ENCODE results near the gene DNAJC24. TPM values are rescaled to one million over a fixed set of nuclear protein-coding genes. Genes with fewer than 3 reads are reported as not detected.

DNAJC24 gene
- total RNA-seq, 2 donors from 2014 or later = 18.7 to 20.7 TPM

GRCh38 chr11:31327417-31327816, 42.2 kb upstream of the DNAJC24 start:
- no peak overlapping the region for H3K27ac ChIP-seq
- no peaks in the 10 kb centered on the region for H3K27me3 ChIP-seq (replicated peaks; ENCODE audit: insufficient read depth)
- DNase-seq (ENCODE audit: low spot score) = no peak
- no peaks in the 10 kb centered on the region for H3K36me3 ChIP-seq
- H3K4me1 ChIP-seq (ENCODE audit: control insufficient read depth in 1 of 2, low read depth in 2 of 2) = no peaks in the 10 kb centered on the region
- TF ChIP-seq CTCF (IDR thresholded peaks at IDR 0.05) = no peak
- no peak overlapping the region for H3K4me3 ChIP-seq
- H3K9me3 ChIP-seq = no peaks in the 10 kb centered on the region
- ATAC-seq (ENCODE audit: insufficient number of reproducible peaks, low FRiP score, low read depth) = no peak

- no peak overlapping the region for H3K4me3 ChIP-seq
- no peak overlapping the region for H3K27ac ChIP-seq
- no peaks in the 10 kb centered on the region for H3K36me3 ChIP-seq
- DNase-seq (ENCODE audit: low spot score) (no peak), ATAC-seq (ENCODE audit: insufficient number of reproducible peaks, low FRiP score, low read depth) (no peak)
- no peaks in the 10 kb centered on the region for H3K27me3 ChIP-seq (replicated peaks; ENCODE audit: insufficient read depth)
- no peaks in the 10 kb centered on the region for H3K9me3 ChIP-seq
- TF ChIP-seq CTCF (IDR thresholded peaks at IDR 0.05) = no peak
- H3K4me1 ChIP-seq (ENCODE audit: control insufficient read depth in 1 of 2, low read depth in 2 of 2) = no peaks in the 10 kb centered on the region
Measured at GRCh38 chr11:31328697-31329096, 41.0 kb upstream of the DNAJC24 start.

GRCh38 chr11:31337806-31338205, 31.9 kb upstream of the DNAJC24 start:
- Histone ChIP-seq H3K9me3 (no peaks in the 10 kb centered on the region), H3K4me3 (no peak overlapping the region), H3K36me3 (no peaks in the 10 kb centered on the region), H3K27ac (no peak overlapping the region), H3K4me1 (ENCODE audit: control insufficient read depth in 1 of 2, low read depth in 2 of 2) (no peaks in the 10 kb centered on the region), H3K27me3 (replicated peaks; ENCODE audit: insufficient read depth) (no peaks in the 10 kb centered on the region)
- no peak for TF ChIP-seq CTCF (IDR thresholded peaks at IDR 0.05)
- no peak for ATAC-seq (ENCODE audit: insufficient number of reproducible peaks, low FRiP score, low read depth)
- no peak for DNase-seq (ENCODE audit: low spot score)

GRCh38 chr11:31340903-31341572, 28.6 kb upstream of the DNAJC24 start:
- Histone ChIP-seq H3K27me3 (replicated peaks; ENCODE audit: insufficient read depth) (no peaks in the 10 kb centered on the region), H3K9me3 (no peaks in the 10 kb centered on the region), H3K4me1 (ENCODE audit: control insufficient read depth in 1 of 2, low read depth in 2 of 2) (no peaks in the 10 kb centered on the region), H3K4me3 (no peak overlapping the region), H3K36me3 (no peaks in the 10 kb centered on the region), H3K27ac (no peak overlapping the region)
- no peak for DNase-seq (ENCODE audit: low spot score)
- TF ChIP-seq CTCF (IDR thresholded peaks at IDR 0.05) = no peak
- ATAC-seq (ENCODE audit: insufficient number of reproducible peaks, low FRiP score, low read depth) = no peak

- ATAC-seq (ENCODE audit: insufficient number of reproducible peaks, low FRiP score, low read depth) (no peak), DNase-seq (ENCODE audit: low spot score) (no peak)
- no peaks in the 10 kb centered on the region for H3K9me3 ChIP-seq
- no peak for TF ChIP-seq CTCF (IDR thresholded peaks at IDR 0.05)
- no peaks in the 10 kb centered on the region for H3K36me3 ChIP-seq
- H3K4me3 ChIP-seq = no peak overlapping the region
- no peaks in the 10 kb centered on the region for H3K4me1 ChIP-seq (ENCODE audit: control insufficient read depth in 1 of 2, low read depth in 2 of 2)
- no peaks in the 10 kb centered on the region for H3K27me3 ChIP-seq (replicated peaks; ENCODE audit: insufficient read depth)
- no peak overlapping the region for H3K27ac ChIP-seq
Measured at GRCh38 chr11:31351168-31351567, 18.5 kb upstream of the DNAJC24 start.

All from thoracic aorta (tissue), 2 donors.